ENCODE results near the gene OPTC.

DNA sequence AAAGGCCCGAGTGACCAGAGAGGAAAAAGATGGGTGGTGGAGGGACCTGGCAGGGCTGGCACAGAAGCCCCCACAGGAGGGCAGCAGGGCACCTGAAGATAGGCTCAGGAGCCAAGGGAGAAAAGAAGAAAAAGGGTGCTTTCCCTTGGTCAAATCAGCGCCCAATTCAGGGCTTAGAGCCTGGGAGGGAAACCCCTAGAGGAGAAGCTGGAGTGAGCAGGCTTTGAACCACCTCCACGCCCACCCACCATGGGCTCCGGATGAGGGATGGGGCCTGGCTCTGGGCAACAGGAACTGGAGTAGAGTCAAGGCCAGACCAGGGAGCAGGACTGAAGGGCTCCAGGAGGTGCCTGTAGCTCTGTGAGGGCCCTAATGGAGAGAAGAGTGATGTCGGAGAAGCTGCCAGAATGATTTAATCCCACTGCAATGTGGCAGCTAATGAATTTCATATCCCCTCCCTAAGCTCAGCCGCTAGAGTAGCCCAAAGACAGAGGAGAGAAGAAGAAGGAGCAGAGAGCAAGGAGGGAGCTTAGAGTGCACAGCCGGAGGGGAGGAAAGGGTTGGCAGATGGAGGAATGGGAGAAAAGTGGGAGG, 30.4 kb upstream of the OPTC start:
- no peak for TF ChIP-seq GATA3 (IDR thresholded peaks at IDR 0.05; ENCODE audit: low read depth, low read length)
- TF ChIP-seq GATA2 (IDR thresholded peaks at IDR 0.05; ENCODE audit: low read depth, low read length), result no peak
